Measurements from ENCODE around the gene KLRF2.

- TF ChIP-seq CTCF (IDR thresholded peaks at IDR 0.05; ENCODE audit: insufficient read depth, low read depth, low read length) (no peak), EZH2 (IDR thresholded peaks at IDR 0.05; ENCODE audit: insufficient read depth, low read length) (no peak)
Measured at GRCh38 chr12:9872742-9873141, 8.5 kb upstream of the KLRF2 start.
